Cardiac septum (tissue), 1 donor: ENCODE data around the gene TMEM63C. TPM values are rescaled to one million over a fixed set of nuclear protein-coding genes. Genes with fewer than 3 reads are reported as not detected.

Experiments
- DNase-seq: peaks from one replicate; pipeline ENCODE4 v3.0.0-alpha.2; 2020; ENCODE audit warnings: low spot score
- intact Hi-C: fragments of 100-400 bp; cut with DNase I; formaldehyde crosslinking; loops from one replicate; pipeline ENCODE4 v1.14.0; 2022
- total RNA-seq: library from RNA; stranded (reverse); fragmentation: NEBNext Ultra II Directional; extraction: Animal tissue kit (Norgen Biotek cat#: 25700); gene quantifications from one replicate; pipeline ENCODE4 v1.2.1, GENCODE V29; 2021
- donor health status: DM: no; HTN: no; CAD: no.

TMEM63C gene
- total RNA-seq, 1 donor from 2014 or later: 0.46 TPM

DNA sequence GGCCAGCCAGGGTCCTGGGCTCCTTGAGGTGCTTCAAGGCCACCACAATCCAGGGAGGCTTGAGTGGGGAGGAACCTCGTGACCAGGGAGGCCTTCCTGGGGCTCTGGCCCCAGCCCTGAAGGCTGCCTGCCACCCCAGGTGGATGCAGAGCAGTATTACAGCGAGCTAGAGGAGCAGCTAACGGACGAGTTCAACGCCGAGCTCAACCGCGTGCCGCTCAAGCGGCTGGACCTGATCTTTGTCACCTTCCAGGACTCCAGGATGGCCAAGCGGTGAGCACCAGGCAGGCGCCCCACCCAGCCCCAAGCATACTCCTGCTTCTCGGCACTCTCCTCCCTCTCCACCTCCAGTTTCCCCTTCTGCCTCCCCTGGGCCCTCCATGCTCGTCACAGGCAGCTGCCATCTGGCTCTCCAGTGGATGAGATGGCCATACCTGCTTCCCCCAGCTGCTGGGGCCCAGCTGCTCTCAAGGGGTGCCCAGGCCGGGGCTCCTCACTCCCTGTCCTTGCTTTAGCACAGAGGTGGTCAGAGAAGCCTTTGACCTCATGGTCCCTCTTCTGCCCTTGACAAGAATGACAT lies 58.8 kb downstream of the TMEM63C start:
- intact Hi-C loops: no loop called here
- no peak for DNase-seq

DNA sequence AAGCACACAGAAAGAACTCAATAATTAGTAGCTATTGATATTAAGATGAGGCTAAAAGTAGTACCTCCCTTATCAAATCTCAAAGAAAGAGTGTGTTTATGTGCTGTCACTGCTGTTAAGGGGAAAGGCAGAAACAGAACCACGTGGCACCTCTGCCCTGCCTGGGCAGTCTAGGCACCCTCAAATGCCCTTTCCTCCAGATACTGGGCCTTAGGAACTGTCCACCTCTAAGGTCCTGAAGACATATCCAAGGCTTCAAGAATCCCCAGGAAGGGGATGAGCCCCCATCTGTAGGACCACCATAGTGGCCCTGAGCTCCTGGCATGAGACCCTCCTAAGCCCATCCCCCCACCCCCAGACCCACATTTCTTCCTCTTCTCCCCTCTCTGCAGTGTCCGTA lies 60.4 kb downstream of the TMEM63C start:
- intact Hi-C loops: no loop called here
- no peak for DNase-seq

DNA sequence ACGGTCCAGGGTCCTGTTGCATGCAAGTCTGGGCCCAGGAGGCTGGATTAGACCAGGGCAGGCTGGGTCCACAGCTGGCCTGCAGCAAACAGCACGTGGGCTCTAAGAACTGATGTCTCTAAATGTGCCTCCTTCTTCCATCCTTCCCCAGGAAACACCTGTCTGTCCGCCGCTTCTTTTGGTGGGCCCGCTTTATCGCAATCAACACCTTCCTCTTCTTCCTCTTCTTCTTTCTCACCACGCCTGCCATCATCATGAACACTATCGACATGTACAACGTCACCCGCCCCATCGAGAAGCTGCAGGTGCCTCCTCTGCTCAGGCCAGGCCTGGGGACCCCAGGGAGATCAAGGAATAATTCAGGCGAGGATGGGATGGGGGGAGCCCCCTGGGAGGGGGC lies 61.2 kb downstream of the TMEM63C start:
- no peak for DNase-seq
- intact Hi-C loops: no loop called here

DNA sequence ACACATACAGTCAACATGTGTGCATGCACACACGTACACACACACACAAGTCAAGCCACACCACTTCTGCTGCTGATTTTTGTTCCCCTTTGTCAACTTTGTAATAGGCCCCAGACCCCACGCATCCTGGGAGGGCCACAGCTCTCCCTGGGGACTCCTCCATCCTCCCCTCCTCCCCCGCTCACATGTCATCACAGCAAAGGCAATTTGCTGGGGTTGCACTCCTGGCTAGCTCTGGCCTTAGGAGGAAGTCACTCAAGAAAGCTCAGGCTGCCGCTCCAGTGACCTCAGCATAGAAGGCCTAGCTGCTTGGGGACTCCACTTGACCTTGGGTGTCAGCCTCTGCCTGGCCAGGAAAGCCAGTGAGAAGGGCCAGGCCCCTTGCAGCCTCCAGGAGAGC lies 62.3 kb downstream of the TMEM63C start:
- intact Hi-C loops: no loop called here
- DNase-seq: no peak

DNA sequence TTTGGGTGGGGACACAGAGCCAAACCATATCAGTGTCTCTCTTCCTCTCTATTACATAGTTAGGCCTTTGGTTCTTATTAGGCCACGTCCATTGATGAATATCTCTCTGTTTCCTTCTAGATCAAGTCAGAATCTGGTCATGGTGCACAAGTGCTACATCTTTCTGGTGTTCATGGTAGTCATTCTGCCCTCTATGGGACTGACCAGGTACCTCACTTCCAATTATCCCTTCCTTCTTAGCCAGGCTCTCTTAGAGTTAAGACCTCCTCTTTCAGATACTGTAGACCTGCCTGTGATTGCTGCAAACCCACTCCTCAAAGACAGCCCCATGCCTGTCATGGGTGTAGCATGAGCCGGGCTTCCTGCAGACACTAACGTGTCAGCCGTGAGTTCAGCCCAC lies 64.2 kb downstream of the TMEM63C start:
- DNase-seq: no peak
- intact Hi-C loops: no loop called here

DNA sequence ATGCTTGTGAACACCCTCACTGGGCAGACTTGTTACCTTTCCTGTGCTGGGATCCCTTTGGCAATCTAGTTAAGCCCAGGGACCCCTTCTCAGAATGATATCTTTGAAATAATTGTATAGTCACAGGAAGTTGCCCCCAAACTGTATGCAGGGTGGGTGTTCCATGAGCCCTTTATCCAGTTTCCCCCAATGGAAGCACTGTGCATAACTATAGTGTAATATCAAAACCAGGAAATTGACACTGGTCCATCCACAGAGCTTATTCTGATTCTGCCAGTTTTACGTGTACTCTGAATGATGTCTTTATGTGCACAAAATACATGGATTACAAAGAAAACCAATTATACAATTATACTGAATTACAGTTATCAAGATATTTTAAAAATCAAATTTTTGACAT lies 65.2 kb downstream of the TMEM63C start:
- intact Hi-C loops: no loop called here
- no peak for DNase-seq

DNA sequence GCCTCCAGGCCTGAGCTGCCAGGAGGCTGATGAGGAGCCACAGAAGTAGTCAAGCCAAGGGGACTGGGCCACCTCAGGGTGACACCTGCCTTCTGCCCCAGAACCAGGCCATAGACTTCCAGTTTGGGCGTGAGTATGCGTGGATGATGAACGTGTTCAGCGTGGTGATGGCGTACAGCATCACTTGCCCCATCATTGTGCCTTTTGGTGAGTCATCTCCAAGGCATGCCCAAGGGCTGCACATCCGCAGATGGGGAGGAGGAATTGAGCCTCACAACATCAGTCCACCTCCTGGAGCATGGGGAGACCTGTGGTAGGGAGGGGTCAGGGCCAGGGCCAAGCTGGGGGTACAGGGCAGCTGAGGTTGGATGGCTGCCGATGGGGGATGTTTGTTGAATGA lies 67.1 kb downstream of the TMEM63C start:
- DNase-seq: no peak
- intact Hi-C loops: no loop called here

DNA sequence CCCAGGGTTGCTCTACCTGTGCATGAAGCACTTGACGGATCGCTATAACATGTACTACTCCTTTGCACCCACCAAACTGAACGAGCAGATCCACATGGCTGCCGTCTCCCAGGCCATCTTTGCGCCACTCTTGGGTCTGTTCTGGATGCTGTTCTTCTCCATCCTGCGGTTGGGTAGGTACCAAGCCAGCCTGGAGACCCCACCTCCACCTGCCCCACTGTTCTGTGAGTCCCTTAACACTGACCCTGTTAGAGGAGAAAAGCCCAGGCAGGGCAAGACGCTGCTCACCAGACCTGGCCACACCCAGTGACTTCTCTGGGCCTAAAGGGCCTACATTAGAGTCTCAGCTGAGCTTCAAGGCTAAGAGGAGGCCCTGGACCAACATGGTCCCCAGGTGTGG lies 67.7 kb downstream of the TMEM63C start:
- intact Hi-C loops: no loop called here
- DNase-seq: no peak

DNA sequence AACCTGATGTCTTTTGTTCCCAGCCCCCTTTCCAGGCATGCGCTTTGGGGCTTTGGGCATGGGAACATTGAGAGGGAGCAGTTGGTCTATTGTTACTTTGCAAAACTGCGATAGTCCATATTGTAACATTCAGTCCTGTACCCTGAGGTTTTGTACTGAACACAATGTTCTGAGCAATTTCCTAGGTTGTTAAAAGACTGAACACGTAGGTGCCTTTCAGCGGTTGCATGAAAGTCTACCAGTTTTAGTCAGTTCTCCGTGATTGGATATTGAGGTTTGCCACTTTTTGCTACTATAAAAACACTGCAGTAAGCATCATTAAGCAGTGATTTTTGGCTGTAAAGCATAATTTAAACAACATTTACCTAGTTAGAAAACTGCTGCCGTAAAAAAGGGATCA lies 69.3 kb downstream of the TMEM63C start:
- intact Hi-C loops: no loop called here
- DNase-seq: no peak

DNA sequence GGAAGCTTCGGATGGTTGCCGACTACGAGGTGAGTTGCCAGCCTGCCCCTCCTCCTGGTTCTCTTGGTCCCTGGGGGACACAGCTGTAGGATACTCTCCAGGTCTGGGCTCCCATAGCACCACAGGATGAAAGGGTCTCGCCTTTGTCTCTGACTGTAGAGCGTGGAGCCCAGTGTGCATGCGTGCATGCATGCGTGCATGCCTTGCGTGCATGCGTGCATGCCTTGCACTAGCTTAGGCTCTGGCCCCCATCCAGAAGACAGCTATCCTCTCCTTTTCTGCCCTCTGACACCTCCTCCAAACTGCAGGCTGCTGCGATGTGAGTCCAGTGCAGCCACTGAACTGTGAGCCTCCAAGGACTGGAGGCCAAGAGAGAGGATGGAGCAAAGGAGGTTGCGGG lies 70.3 kb downstream of the TMEM63C start:
- DNase-seq: no peak
- intact Hi-C loops: no loop called here

DNA sequence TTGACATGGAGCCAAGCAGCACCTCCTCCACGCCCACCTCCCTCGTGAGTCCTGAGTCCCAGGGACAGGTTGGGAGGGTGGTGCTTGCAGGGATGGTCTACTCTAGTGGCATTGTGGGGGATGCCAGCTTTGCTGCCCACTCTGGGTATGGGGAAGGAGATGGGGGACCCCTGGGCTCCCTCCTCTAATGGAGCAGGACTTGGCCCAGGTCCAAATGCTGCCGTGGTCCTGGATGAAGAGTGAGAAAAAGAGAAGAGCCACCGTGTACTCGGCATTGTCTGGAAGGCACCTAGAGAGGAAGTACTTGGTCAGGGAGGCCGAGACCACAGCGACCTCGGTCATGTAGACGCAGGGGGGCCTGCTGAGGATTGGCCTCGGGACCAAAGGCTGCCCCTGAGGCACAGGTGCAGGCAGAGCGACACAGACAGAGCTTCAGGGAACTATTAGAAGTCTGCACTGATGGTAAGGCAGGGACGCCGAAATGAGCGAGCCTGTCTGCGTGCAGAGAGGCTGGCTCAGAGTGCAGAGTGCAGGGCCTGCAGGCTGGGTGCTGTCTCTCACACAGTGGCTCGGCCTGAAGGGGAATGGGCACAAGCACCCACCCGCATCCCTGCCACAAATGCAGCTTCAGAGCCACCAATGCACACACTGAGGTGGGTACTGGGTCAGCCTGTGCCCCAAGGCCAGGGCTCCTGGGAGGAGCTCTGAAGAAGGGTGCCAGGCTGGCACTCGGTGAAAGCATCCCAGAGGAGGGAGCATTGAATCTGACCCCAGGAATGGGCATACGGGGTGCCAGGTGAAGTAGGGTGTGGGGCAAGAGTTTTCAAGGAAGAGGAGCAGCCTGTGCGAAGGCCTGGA lies 72.0 kb downstream of the TMEM63C start:
- intact Hi-C loops: no loop called here
- DNase-seq: no peak

DNA sequence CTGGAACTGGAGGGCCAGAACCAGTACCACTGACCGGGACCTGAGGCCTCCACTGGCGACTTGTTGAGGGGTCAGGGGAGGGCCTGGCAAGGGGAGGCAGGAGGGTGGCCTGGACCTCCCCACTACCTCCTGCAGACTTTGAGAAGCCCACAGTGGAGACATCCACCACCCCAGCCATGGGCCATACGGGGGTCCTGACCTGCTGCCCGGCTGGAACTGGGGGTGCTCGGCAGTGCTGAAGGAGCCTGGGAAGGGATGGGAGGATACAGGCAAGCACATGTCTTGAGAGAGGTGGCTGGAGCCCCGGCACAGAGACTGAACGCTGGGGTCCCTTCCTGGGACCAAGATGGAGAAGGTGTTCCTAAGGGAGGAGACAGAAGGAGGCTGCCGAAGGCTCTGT lies 75.1 kb downstream of the TMEM63C start:
- no peak for DNase-seq
- intact Hi-C loops: no loop called here

DNA sequence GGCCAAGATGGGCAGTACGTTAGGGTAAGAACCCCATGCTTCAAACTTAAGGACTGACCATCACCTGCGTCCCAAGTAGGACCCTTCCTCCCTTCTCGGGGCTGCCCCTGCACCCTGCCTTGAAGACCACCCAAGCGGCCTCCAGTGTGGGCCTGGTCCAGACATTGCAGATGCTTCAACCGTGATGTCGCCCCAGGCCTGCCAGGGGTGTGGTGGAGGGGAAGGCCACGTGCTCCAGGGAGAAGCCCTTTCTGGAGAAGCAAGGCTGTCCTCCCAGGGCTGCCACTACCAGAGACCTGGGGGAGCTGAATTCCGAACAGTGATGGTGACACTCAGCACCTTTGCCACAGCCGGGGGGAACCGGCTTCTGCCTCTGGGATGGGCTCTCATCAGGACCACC lies 76.1 kb downstream of the TMEM63C start:
- DNase-seq: no peak
- intact Hi-C loops: no loop called here

DNA sequence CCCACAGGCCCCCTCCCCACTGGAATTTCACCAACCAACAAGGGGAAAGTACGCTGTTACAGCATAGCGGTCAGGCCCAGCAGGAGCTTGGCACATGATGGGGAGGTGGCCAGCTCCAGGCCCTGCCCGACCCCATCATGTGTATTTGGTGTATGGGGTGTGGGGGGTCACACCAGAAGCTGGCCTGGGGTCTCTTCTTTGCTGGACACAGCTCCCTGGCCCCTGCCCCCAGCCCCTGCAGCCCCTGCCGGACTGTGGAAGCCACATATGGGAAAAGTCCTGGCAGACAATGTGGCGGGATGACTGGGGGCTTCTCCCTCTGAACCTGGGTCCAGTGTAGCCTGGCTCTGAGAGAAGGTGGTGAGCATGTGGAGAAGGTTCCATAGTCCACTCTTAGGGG lies 77.0 kb downstream of the TMEM63C start:
- no peak for DNase-seq
- intact Hi-C loops: no loop called here

DNA sequence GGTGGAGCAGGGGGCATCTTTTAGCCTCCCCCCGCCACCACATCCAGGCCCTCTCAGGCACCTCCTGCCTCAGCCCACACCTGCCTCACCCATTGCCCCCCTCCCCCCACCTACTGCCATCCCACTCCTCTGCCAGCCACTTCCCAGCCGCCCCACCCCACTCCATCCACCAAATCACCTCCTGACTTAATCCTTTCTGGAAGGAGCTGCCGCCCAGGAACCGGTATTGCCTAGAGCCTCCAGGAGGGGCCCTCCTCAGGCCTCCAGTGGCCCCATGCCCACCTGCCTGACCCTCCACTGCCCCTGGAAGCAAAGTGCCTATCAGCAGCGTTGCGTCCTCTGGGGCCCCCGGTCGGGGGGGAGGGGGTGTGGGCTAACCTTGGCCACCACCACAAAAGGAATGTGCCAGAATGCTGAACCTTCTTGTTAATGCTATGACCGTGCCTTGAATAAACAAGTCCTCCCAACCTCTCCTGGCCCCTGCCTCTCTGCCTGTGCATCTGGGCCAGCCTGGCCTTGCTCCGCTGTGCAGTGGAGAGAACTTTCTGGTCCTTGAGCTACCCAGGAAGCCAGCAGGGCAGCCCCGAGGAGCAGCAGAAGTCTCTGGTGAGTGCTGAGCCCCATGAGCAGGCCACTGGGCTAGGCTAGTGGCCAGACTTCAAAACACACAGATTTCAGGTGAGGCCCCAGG lies 77.6 kb downstream of the TMEM63C start:
- no peak for DNase-seq
- intact Hi-C loops: no loop called here

DNA sequence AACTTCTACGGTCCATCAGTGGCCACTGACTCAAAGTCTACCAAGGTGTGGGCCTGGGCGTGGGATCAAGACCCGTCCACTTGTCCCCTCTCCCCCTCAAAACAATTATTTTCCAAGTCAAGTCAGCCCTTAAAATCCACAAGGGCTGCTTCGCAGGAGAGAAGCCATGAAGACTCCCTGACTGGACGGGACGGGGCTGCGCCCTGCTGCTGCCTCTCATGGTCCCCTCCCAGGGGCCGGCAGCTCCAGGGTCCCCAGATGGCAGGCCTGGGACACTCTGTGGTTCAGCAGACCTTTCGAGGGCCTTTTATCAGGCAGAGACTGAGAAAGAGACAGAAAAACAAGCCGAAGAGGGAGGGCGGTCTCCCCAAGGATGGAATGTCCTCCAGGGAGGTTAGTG lies 78.6 kb downstream of the TMEM63C start:
- DNase-seq: no peak
- intact Hi-C loops: no loop called here

DNA sequence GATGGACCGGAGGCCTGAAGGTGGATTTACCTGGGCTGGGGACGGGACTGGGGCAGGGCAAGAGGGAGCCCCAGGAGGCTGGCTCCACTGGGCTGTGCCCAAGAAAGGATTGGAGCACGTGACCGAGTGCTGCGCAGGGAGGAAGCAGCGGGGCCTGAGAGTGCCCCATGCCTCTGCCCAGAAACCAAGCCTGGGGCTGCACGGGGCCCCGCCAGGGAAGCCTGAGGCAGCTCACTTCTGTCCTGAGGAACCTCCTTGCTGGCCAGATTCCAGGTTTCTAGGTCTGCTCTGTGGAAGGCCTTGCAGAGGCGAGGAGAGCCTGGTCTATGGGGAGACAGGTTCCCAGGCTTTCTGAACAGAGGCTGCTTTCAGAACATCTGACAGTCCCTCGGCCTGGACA lies 79.0 kb downstream of the TMEM63C start:
- no peak for DNase-seq
- intact Hi-C loops: no loop called here

DNA sequence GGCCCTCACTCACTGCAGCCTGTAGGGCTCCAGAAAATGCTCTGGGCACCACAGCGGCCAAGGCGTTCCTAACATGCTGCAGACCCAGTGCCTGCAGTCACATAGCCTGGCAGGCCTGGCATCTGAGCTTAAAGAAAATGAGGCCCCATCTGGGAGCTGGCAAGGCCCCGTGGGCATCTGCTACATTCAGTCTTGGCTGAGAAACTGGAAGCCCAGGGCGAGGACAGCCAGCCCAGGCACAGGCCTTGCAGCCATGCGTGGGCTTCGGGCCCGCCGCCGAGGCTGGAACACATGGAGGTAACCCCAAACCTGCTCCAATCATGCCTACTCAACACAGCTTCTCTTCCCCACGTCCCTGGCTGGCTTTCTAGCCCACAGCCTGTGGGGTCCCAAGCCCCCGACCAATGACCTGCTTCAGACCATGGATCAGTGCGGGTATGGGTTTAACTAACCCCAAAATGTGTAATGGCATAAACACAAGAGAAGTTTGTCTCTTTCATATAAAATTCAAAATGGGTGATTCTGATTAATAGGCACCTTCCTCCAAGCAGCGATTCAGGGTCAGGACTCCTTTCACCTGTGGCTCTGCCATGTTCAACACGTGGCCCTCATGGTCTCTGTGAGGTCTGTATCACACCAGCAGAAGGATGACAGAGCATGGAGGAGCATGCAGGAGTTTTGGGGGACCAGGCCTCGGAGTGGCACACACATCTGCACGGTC lies 83.0 kb downstream of the TMEM63C start:
- intact Hi-C loops: no loop called here

DNA sequence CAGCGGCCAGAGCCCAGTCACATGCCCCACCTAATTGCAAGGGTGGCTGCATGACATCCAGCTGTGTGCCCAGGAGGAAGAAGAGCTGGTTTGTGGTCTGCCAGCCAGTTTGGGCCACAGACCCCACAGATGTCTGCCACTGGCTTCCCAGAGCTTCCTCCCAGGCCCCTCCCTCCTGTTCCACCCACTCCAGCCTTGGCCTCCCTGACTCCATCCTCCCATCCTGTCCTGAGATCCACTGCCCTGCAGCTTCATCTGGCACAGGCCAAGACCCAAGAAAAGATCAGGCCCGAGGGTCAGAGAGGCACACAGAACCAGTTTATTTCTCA lies 83.6 kb downstream of the TMEM63C start:
- DNase-seq: no peak
- intact Hi-C loops: no loop called here

More for the DNA sequence above, 83.0 kb downstream of the TMEM63C start:
- no peak for DNase-seq

DNA sequence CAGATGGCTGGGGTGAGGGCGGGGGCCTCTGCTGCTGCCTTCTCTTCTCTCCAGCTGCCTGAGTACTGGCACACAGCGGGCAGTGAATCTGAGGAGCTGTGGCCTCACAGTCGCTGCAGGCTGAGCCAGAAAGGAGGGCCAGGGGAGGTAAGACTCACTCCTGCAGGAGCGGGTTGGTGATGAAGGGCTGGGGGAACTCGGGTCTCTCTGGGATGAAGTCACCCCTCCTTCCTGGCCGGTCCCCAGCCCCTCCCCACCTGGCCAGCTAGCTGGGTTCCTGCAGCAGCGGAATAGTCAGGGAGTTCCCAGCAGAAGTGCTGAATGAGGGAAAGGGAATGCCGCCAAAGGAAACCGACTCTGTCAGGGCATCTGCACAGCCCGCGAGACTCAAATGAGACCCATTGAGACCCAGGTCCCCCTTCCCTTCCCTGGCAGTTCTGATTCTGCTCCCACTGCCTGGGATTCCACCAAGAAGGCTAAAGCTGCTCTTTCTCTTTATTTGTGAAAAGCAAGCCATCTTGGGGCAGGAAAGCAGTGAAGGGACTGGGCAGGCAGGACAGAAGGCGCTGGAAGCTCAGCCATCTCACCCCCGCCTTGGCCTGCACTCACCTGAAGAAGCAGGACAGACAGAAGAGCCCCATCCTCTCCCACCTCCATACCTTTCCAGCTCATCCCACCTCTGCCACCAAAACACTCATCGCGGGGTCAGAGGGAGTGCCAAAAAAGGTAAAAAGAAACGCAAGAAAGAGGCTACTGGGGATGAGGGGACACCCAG lies 84.2 kb downstream of the TMEM63C start:
- no peak for DNase-seq
- intact Hi-C loops: no loop called here
